ENCODE results near the gene LCE3A. TPM values are rescaled to one million over a fixed set of nuclear protein-coding genes. Genes with fewer than 3 reads are reported as not detected.

LCE3A gene
- total and polyA plus RNA-seq, 11 donors = not detected

DNA sequence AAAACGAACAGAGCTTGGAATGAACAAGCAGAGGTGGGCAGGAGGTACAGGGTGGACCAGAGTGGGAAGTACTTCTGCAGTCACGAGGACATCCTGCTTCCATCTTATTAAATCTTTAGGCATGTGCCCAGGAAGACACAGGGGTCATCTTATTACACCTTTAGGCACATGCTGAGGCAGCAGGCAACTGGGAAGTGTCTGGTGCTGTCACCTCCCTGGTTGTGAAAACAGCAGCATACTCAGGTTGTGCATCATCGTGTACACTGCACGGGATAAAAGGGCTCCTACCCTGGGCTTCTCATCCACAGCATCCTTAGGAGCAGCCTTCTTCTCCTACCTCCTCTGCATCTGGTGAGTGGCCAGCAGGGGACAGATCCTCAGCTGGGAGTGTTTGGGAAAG, 23.0 kb downstream of the LCE3A start, which contains the start of gene LCE3C:
LCE3C (plus strand) TSS at position 301 of the 400 bp plus-strand sequence. CDS start 498 bp downstream, outside the sequence.
- Histone ChIP-seq H3K36me3 (no peaks in the 10 kb centered on the region), H3K27ac (no peak within 1 kb of the TSS), H3K27me3 (no peaks in the 10 kb centered on the region), H3K9me3 (peaks cover 0 to 15% (median 0%) of the 10 kb centered on the region in 12 donors), H3K4me1 (no peaks in the 10 kb centered on the region), H3K4me3 (no peak within 1 kb of the TSS)
- WGBS, 4 donors = 57 to 65% (median 60%) methylated on average over 4 of the region's 4 CpGs; no CpG with 5 or more reads in 1 of the 4 donors
- intact Hi-C loops (cut with DNase I) = no loop called here
- ATAC-seq (no peak), DNase-seq (no peak)
- TF ChIP-seq POLR2A (IDR thresholded peaks at IDR 0.05) = no peak
- TF ChIP-seq, protein P1, sequence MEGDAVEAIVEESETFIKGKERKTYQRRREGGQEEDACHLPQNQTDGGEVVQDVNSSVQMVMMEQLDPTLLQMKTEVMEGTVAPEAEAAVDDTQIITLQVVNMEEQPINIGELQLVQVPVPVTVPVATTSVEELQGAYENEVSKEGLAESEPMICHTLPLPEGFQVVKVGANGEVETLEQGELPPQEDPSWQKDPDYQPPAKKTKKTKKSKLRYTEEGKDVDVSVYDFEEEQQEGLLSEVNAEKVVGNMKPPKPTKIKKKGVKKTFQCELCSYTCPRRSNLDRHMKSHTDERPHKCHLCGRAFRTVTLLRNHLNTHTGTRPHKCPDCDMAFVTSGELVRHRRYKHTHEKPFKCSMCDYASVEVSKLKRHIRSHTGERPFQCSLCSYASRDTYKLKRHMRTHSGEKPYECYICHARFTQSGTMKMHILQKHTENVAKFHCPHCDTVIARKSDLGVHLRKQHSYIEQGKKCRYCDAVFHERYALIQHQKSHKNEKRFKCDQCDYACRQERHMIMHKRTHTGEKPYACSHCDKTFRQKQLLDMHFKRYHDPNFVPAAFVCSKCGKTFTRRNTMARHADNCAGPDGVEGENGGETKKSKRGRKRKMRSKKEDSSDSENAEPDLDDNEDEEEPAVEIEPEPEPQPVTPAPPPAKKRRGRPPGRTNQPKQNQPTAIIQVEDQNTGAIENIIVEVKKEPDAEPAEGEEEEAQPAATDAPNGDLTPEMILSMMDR (IDR thresholded peaks at IDR 0.05) = no peak

DNA sequence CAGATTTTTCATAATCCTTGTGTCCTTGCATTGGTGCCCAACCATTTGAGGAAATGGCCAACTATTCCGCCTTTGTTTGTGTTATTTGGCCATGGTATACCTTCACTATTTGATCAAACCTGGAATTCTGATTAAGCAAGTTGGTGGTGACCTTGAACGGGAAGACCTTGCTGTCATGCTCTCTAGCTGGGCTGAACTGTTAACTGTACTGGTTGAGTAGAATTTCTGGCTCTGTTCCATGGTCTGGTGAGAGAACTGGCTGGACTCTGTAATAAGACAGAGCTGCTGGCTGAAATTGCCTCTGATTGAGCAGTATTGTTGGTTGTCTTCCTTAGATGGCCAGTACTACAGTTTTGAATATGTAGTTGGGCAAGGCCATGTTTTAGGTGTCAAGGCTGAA, 25.9 kb downstream of the LCE3A start:
- Histone ChIP-seq H3K27ac (no peak overlapping the region), H3K4me3 (no peak overlapping the region), H3K9me3 (peaks cover 0 to 23% (median 0%) of the 10 kb centered on the region in 12 donors), H3K4me1 (no peaks in the 10 kb centered on the region), H3K27me3 (no peaks in the 10 kb centered on the region), H3K36me3 (no peaks in the 10 kb centered on the region)
- ATAC-seq = no peak
- no peak for DNase-seq
- no peak for TF ChIP-seq POLR2A (IDR thresholded peaks at IDR 0.05)
- TF ChIP-seq, protein P1 (IDR thresholded peaks at IDR 0.05) = no peak
- WGBS, 4 donors = 76 to 77% (median 76%) methylated on average over 2 of the region's 2 CpGs; no CpG with 5 or more reads in 1 of the 4 donors
- intact Hi-C loops (cut with DNase I) = no loop called here

DNA sequence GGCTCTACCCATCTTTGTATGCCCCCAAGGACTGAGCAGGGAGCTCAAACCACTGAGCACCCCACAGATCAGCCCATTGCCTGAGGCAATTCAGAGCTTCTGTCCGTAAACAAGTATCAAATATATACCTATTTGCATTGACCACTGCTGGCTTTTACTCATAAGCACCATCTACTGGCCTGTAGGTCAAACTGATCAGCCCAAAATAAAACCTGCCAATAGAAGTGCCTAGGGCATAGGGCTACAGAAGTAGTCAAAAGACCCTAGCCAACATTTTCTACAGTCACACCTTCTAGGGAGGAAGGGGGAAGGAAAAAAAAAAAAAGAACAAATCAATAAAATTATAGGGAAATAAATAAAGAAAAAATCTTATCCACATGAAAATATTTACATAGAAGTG, 37.3 kb downstream of the LCE3A start:
- ATAC-seq (no peak), DNase-seq (no peak)
- Histone ChIP-seq H3K9me3 (no peaks in the 10 kb centered on the region), H3K27me3 (no peaks in the 10 kb centered on the region), H3K4me3 (no peak overlapping the region), H3K27ac (no peak overlapping the region), H3K4me1 (no peaks in the 10 kb centered on the region), H3K36me3 (no peaks in the 10 kb centered on the region)
- TF ChIP-seq POLR2A (IDR thresholded peaks at IDR 0.05) = no peak
- TF ChIP-seq, protein P1 (IDR thresholded peaks at IDR 0.05) = no peak
- intact Hi-C loops (cut with DNase I) = no loop called here
- 44 to 86% (median 61%) methylated on average over 1 of the region's 1 CpG; no CpG with 5 or more reads in 1 of the 4 donors for WGBS, 4 donors

DNA sequence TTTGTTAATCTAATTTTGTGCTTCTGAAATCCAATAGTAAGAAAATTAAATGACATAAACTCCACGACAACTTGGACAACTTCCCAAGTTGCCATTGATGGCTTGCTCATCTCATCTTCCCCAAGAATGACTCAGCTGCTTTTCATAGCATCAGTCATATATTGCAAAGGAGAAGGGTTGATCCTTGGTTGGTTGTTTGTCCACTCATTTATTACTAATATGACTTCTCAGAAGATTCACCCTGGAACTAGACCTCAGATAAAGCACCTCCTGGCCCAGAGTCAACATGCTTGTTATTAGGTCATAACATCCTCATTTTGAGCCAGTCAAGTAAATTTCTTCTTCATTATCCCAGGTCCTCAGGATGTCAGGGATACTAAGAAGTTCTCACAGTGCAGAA, 40.3 kb downstream of the LCE3A start:
- Histone ChIP-seq H3K36me3 (no peaks in the 10 kb centered on the region), H3K9me3 (no peaks in the 10 kb centered on the region), H3K27me3 (peaks cover 0 to 4% (median 0%) of the 10 kb centered on the region in 9 donors), H3K27ac (no peak overlapping the region), H3K4me1 (no peaks in the 10 kb centered on the region), H3K4me3 (no peak overlapping the region)
- WGBS, 4 donors = 59 to 88% (median 70%) methylated on average over 1 of the region's 1 CpG
- no peak for TF ChIP-seq POLR2A (IDR thresholded peaks at IDR 0.05)
- TF ChIP-seq, protein P1 (IDR thresholded peaks at IDR 0.05) = no peak
- intact Hi-C loops (cut with DNase I) = no loop called here
- DNase-seq (no peak), ATAC-seq (no peak)

Data from heart left ventricle (tissue), 16 donors.